SHP77 (cell line): Measurements from ENCODE around the gene TLR8.

Source experiments
- DNase-seq, 2 experiments: peaks; one replicate each; lab custom pipeline; 2025; lab: John Stamatoyannopoulos, UW

TLR8 gene

GRCh38 chrX:12906046-12906761 is at the start of gene TLR8:
TLR8 (plus strand) TSS chrX:12906620; CDS start chrX:12906707, 87 bp downstream.
- DNase-seq = no peak

GRCh38 chrX:12865359-12865758 is 41.1 kb upstream of the TLR8 start:
- no peak for DNase-seq

GRCh38 chrX:12866451-12867377 is 39.7 kb upstream of the TLR8 start, which contains the start of gene TLR7:
TLR7 (plus strand) TSS chrX:12867072; CDS start chrX:12867579, 507 bp downstream.
- DNase-seq = no peak

GRCh38 chrX:12867685-12868084 is 38.7 kb upstream of the TLR8 start:
- no peak for DNase-seq

GRCh38 chrX:12868747-12869146 is 37.7 kb upstream of the TLR8 start:
- DNase-seq = no peak

GRCh38 chrX:12871257-12871656 is 35.2 kb upstream of the TLR8 start:
- no peak for DNase-seq

GRCh38 chrX:12872741-12873140 is 33.7 kb upstream of the TLR8 start:
- no peak for DNase-seq

- DNase-seq = no peak
Observed at GRCh38 chrX:12874581-12874980, 31.8 kb upstream of the TLR8 start.

GRCh38 chrX:12877386-12877785 is 29.0 kb upstream of the TLR8 start:
- no peak for DNase-seq

- DNase-seq = no peak
Observed at GRCh38 chrX:12878536-12878935, 27.9 kb upstream of the TLR8 start.

GRCh38 chrX:12881914-12882313 is 24.5 kb upstream of the TLR8 start:
- DNase-seq = no peak

- DNase-seq = no peak
Observed at GRCh38 chrX:12885508-12885907, 20.9 kb upstream of the TLR8 start.

- DNase-seq = no peak
Observed at GRCh38 chrX:12886545-12886944, 19.9 kb upstream of the TLR8 start.

GRCh38 chrX:12887141-12887540 is 19.3 kb upstream of the TLR8 start:
- no peak for DNase-seq

- DNase-seq = no peak
Observed at GRCh38 chrX:12887767-12888166, 18.7 kb upstream of the TLR8 start.

GRCh38 chrX:12890467-12890866 is 16.0 kb upstream of the TLR8 start:
- DNase-seq = no peak

GRCh38 chrX:12891171-12891570 is 15.2 kb upstream of the TLR8 start:
- no peak for DNase-seq

- DNase-seq = no peak
Observed at GRCh38 chrX:12891915-12892506, 14.4 kb upstream of the TLR8 start.

GRCh38 chrX:12892716-12893115 is 13.7 kb upstream of the TLR8 start:
- no peak for DNase-seq

GRCh38 chrX:12894074-12895030 is 12.1 kb upstream of the TLR8 start:
- DNase-seq = peak in 1 of 2 experiments; percentile 12

- no peak for DNase-seq
Observed at GRCh38 chrX:12895866-12896265, 10.6 kb upstream of the TLR8 start.
